Activated T-cell treated with anti-CD3 and anti-CD28 coated beads, Interleukin-2, amount 50 U/mL, for 48 hours (primary cell): ENCODE data around the gene DPY30.
"Not testable (repeated sequence)": the region's sequence is repeated elsewhere in the genome, so short reads cannot be mapped to it uniquely, and the experiment has no call there.

Experiments used
- DNase-seq, 2 experiments: peaks; one replicate each; pipeline ENCODE4 v3.0.0-alpha.2; 2020

The DPY30 gene

DNA sequence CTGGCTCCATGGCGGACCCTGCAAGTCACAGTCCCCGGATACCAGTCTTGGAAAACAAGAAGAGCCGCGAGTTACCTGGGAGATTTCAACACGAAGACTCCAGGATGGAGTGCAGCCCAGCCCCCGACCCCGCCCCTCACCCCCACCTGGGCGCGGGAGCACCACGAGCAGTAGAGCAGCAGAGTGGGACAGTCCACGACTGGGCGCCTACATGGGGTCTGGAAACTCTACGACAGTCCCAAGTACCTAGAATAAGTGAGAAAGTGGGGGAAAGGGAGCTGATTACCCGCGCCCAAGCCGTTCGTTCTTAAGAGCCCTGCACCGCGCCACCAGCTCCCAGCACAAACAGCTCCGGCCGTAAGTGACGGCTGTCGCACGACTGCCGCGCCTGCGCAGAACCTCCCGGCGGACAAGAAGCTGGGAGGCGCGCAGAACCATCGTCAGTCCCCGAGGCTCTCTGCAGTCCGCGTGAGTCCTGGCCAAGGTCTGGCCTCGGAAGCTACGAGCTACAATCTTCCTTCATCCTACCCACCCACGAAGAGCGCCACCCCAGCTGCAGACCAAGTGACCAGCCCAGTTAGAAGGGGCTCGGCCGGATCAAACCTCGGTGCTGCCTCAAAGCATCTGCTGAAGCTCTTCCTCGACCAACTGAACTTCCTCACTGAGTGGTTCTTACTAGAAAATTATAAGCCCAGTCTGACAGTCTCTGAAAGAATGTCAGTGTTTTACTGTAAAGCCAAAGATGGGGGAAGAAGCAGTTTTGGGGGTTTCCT, at the start of gene DPY30:
DPY30 (minus strand) TSS at position 359 of the 773 bp plus-strand sequence; CDS start at position 10, 349 bp downstream.
- peak; percentile 91 to 93 for DNase-seq

GRCh38 chr2:32074134-32074506, 34.5 kb upstream of the DPY30 start:
- DNase-seq = no peak

- no peak for DNase-seq
Observed at GRCh38 chr2:32067549-32067948, 27.9 kb upstream of the DPY30 start.

DNA sequence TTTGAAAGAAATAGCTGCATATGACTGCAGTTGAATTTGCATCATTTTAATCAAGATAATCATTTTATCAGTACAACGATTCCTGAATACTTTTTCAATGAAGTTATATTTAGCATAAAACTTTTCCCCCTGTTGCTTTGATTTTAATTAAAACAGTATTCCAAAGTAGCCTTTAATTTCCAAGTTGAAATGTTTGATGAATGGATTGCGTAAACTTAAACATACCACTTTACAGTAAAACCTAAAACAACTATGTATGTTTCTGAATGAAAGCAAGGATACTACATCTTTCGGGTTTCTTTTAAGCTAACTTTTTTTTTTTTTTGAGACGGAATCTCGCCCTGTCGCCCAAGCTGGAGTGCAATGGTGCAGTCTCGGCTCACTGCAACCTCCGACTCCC, 25.1 kb upstream of the DPY30 start:
- no peak for DNase-seq

- no peak for DNase-seq
Observed at GRCh38 chr2:32064021-32064601, 24.5 kb upstream of the DPY30 start.

DNA sequence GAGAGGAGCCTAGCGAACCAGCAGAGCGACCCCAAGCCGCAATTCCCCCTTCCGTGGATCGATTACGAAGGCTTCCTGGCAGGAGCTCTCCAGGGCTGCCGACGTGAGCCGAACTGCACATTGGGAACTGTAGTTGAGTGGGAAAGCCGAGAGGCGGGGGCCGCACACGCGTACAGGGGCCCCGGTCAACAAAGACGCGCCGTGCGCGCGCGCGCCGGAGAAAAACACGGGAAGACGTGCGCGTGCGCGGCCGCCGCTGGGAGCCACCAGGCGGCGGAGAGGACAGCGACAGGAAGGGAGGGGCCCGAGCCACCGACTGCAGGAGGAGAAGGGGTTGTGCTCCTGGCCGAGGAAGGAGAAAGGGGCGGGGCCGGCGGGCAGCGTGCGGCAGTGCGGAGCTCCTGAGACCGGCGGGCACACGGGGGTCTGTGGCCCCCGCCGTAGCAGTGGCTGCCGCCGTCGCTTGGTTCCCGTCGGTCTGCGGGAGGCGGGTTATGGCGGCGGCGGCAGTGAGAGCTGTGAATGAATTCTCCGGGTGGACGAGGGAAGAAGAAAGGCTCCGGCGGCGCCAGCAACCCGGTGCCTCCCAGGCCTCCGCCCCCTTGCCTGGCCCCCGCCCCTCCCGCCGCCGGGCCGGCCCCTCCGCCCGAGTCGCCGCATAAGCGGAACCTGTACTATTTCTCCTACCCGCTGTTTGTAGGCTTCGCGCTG, 23.9 kb upstream of the DPY30 start, which contains the start of gene SPAST:
SPAST (plus strand) TSS at position 247 of the 711 bp plus-strand sequence; CDS start at position 523, 276 bp downstream.
- peak; percentile 96 to 98 for DNase-seq

- DNase-seq = peak in 1 of 2 experiments; percentile 23
Observed at GRCh38 chr2:32061973-32062861, 22.6 kb upstream of the DPY30 start.

GRCh38 chr2:32061430-32061829, 21.8 kb upstream of the DPY30 start:
- no peak for DNase-seq

GRCh38 chr2:32060266-32060665, 20.7 kb upstream of the DPY30 start:
- no peak for DNase-seq

GRCh38 chr2:32058130-32058529, 18.5 kb upstream of the DPY30 start:
- no peak for DNase-seq

GRCh38 chr2:32054583-32054982, 15.0 kb upstream of the DPY30 start:
- DNase-seq = not testable (repeated sequence)

DNA sequence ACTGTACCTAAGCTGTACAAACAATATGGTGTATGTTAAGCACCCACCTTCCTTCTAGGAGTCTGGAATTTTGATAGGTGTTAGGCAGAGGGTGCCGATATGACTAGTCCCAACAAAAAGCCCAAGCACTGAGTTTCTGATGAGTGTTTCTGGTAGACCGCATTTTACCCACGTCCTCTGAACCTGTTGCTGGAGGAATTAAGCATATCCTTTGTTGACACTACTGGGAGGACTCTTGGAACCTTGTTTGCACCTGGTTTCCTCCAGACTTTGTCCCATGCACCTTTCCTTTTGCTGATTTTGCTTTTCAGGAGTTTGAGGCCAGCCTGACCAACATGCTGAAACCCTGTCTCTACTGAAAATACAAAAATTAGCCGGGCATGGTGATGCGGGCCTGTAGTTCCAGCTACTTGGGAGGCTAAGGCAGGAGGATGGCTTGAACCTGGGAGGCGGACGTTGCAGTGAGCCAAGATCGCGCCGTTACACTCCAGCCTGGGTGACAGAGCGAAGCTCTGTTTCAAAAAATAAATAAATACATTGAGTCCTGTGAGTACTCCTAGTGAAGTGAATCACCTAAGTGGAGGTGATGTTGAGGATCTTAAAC, 12.3 kb upstream of the DPY30 start:
- DNase-seq = no peak

DNA sequence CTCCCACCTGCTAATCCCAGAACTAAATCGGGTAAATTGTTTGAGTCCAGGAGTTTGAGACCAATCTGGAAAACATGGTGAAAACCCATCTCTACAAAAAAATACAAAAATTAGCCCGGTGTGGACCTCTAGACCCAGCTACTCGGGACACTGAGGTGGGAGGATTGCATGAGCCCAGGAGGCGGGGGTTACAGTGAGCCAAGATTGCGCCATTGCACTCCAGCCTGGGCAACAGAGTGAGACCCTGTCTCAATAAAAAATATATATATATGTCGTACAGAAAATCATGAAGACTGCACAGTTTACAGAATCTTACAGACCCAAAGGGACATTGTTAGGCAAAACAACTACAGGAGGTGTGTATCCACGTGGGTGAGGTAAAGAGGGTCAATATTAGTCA, 4.0 kb upstream of the DPY30 start:
- no peak for DNase-seq

- not testable (repeated sequence) for DNase-seq
Observed at GRCh38 chr2:32034198-32034887, 5.3 kb downstream of the DPY30 start.

DNA sequence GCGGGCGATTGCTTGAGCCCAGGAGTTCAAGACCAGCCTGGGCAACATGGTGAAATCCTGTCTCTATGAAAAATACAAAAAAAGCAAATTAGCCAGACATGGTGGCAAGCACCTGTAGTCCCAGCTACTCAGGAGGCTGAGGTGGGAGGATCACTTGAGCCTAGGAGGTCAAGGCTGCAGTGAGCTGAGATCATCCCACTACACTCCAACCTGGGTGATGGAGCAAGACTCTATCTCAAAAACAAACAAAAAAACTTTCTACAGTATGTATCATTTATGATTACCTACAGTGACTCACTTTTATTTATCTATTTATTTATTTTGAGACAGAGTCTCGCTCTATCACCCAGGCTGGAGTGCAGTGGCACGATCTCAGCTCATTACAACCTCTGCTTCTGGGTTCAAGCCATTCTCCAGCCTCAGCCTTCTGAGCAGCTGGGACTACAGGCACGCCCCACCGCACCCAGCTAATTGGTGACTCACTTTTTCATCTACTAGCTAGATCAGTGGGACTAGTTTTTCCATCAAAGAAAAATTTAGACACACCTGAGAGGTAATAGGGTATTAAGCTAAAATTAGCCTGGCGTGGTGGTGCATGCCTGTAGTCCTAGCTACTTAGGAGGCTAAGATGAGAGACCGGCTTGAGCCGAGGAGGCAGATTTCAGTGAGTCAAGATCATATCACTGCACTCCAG, 20.7 kb downstream of the DPY30 start:
- not testable (repeated sequence) for DNase-seq

DNA sequence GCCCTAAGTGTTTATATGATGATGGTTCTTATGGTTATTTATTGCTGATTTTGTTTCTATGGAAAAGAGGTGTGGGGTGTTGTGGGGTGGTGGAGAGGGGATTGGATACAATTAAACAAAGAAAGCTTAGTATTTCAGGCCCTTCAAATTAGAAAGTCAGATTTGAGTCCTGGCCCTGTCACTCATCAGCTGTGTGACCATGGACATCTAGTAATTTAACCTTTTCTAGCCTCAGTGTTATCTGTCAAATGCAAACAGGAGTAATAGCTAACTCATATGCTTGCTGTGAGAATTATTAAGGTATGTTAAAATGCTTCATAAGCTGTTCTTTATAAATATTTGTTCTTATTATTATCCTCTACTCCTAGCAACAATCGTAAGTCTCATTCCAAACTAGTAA, 26.7 kb downstream of the DPY30 start:
- DNase-seq = no peak

GRCh38 chr2:32011485-32011960, 28.1 kb downstream of the DPY30 start:
- DNase-seq = no peak

DNA sequence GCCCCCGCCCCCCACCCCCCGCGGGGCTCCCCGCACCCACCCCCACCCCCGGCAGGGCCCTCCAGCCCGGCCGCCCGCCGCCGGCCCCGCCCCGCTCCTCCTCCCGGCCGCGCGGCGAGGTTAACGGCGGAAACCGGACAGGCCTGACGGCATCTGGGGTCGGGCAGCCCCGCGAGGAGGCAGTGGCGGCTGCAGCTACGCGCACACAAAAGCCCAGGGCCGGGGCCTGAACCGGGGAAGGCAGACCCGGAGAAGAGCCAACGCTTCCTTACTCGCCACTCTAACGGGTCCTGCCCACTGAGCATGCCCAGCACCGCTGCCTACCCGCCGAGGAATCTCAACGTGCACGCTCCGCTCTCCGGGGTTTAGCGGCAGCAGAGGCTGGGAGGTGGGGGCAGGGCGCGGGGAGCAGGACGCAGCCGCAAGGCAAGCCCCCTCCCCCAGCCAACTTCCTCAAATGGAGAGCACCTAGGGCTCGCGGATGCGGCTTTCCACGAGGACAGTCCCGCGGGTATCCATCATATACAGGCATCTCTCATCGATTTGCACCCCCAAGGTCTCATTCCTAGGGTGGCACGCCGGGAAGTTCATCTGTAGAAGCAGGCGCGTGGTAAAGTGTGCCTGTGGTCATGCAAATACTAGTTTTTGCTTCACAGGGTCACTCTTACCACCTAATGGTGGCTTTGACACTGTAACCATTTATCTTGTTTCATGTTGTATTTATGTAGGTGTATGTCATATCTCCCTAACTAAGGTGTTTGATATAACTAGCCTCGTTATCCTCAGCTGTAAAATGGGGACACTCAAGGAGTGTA, 28.7 kb downstream of the DPY30 start, which contains the start of gene MEMO1:
MEMO1 (minus strand) TSS at position 339 of the 815 bp plus-strand sequence. CDS start 761 bp downstream, outside the sequence.
- peak; percentile 92 to 95 for DNase-seq

- DNase-seq = peak; percentile 70 to 79
Observed at GRCh38 chr2:32010280-32010669, 29.3 kb downstream of the DPY30 start.
